K562 (cell line): Measurements from ENCODE around the gene PBXIP1. TPM values are rescaled to one million over a fixed set of nuclear protein-coding genes. Genes with fewer than 3 reads are reported as not detected.

Experiments
- ATAC-seq: fragments of 200-7000 bp; cut with Tn5 transposase; 3 replicates; pipeline ENCODE4 v1.9.1; 2020; ENCODE audit warnings: moderate library complexity
- BruUV-seq: library from RNA; stranded (reverse); fragments of 400-500 nt; replicated peaks from 2 replicates; lab custom pipeline; 2021; lab: Mats Ljungman, UMichigan
- CTCF ChIA-PET: fragments of 300-600 bp; formaldehyde crosslinking; extraction: SDS; loops from one replicate; lab custom pipeline; 2021; ENCODE audit warnings: low intra/inter-chr PET ratio; lab: Yijun Ruan, JAX
- POLR2A ChIA-PET: fragments of 300-600, 350-650 bp; sonication (Branson Sonifier 250); formaldehyde crosslinking; extraction: SDS; loops from one replicate; lab custom pipeline; 2021; ENCODE audit warnings: antibody characterized with exemption, inconsistent platforms; lab: Yijun Ruan, JAX
- DNase-seq, 4 experiments: peaks; one replicate each; pipeline versions ENCODE4 v3.0.0 to v3.0.0-alpha.2; 2011 to 2018; ENCODE audit warnings: low spot score in 3 of 4, mixed read lengths in 3 of 4; ENCODE audit errors: extremely low read depth in 1 of 4
- FAIRE-seq: peaks from 2 replicates; lab custom pipeline; 2011; peaks lifted over from hg19 to GRCh38; lab: Jason Lieb, UNC
- H2AFZ ChIP-seq: 2 replicates; pipeline ENCODE4 v1.6.0; 2011; ENCODE audit warnings: low read depth, low read length, control low read depth, inconsistent platforms
- H3K27ac ChIP-seq: fragments of 200-600 bp; 3 replicates; pipeline ENCODE4 v1.8.0; 2011; ENCODE audit warnings: low read depth, mild to moderate bottlenecking, control low read depth, inconsistent platforms, low read length, moderate library complexity, mixed read lengths; ENCODE audit errors: extremely low read depth
- H3K27me3 ChIP-seq, 2 experiments: fragments of 300-600 bp in 1 of 2; 2 replicates in 1 of 2; 3 replicates in 1 of 2; pipeline versions ENCODE4 v1.6.0 to v1.8.0; 2011; ENCODE audit warnings: inconsistent platforms in 2 of 2, low read length in 2 of 2, mild to moderate bottlenecking in 1 of 2, mixed read lengths in 1 of 2, moderate library complexity in 1 of 2; ENCODE audit not compliant: control insufficient read depth in 2 of 2, insufficient read depth in 2 of 2
- H3K36me3 ChIP-seq: fragments of 300-600 bp; 3 replicates; pipeline ENCODE4 v1.8.0; 2011; ENCODE audit warnings: mild to moderate bottlenecking, low read length, inconsistent platforms; ENCODE audit not compliant: control insufficient read depth, insufficient read depth
- H3K4me1 ChIP-seq, 2 experiments: fragments of 200-600 bp in 1 of 2; replicated peaks in 1 of 2; 2 replicates in 1 of 2; 3 replicates in 1 of 2; pipeline versions ENCODE4 v1.5.1 to v1.8.0; 2011; ENCODE audit warnings: inconsistent platforms in 2 of 2, low read length in 2 of 2, mild to moderate bottlenecking in 1 of 2, mixed read lengths in 1 of 2, moderate library complexity in 1 of 2; ENCODE audit not compliant: control insufficient read depth in 2 of 2, insufficient read depth in 2 of 2
- H3K4me2 ChIP-seq: 2 replicates; pipeline ENCODE4 v1.6.1; 2011; ENCODE audit warnings: low read length, control low read depth, inconsistent platforms, mixed read lengths; ENCODE audit not compliant: insufficient read depth
- H3K4me3 ChIP-seq: fragments of 200-600 bp; sonication (generic), shearing (Covaris generic); 2 replicates; pipeline ENCODE4 v1.5.1; 2016; ENCODE audit warnings: control low read depth, inconsistent platforms
- H3K79me2 ChIP-seq: fragments of 200-600 bp; 3 replicates; pipeline ENCODE4 v1.8.0; 2011; ENCODE audit warnings: low read length, inconsistent platforms; ENCODE audit not compliant: control insufficient read depth, insufficient read depth
- H3K9ac ChIP-seq, 2 experiments: 2 replicates each; pipeline versions ENCODE4 v1.6.0 to v1.6.1; 2011; ENCODE audit warnings: low read depth in 2 of 2, low read length in 2 of 2, control low read depth in 1 of 2, inconsistent platforms in 1 of 2, mild to moderate bottlenecking in 1 of 2, mixed read lengths in 1 of 2; ENCODE audit not compliant: insufficient read depth in 1 of 2
- H3K9me1 ChIP-seq: one replicate; pipeline ENCODE4 v1.6.0; 2011; ENCODE audit warnings: inconsistent platforms, mild to moderate bottlenecking, low read length, moderate library complexity; ENCODE audit not compliant: control insufficient read depth, insufficient read depth
- H3K9me3 ChIP-seq: replicated peaks from 2 replicates; pipeline ENCODE4 v1.5.1; 2011; ENCODE audit warnings: low read depth, low read length, inconsistent platforms; ENCODE audit not compliant: control insufficient read depth, insufficient read depth
- H4K20me1 ChIP-seq: replicated peaks from 2 replicates; pipeline ENCODE4 v1.6.1; 2011; ENCODE audit warnings: low read length, inconsistent platforms, mixed read lengths; ENCODE audit not compliant: control insufficient read depth, insufficient read depth
- ARID1B ChIP-seq: fragments of 450-650 bp; IDR thresholded peaks from 2 replicates; pipeline ENCODE4 v1.6.1; 2016; ENCODE audit warnings: antibody characterized with exemption, mild to moderate bottlenecking, inconsistent platforms
- EGR1 ChIP-seq: fragments of 450-650 bp; conservative IDR thresholded peaks from 2 replicates; pipeline ENCODE4 v1.6.1; 2017; ENCODE audit warnings: mild to moderate bottlenecking
- FOXM1 ChIP-seq, 2 experiments: fragments of 450-650 bp in 1 of 2; sonication (generic) in 1 of 2; formaldehyde crosslinking in 1 of 2; IDR thresholded peaks; 2 replicates each; pipeline versions ENCODE4 v1.6.1 to v1.9.0; 2017 to 2022; ENCODE audit warnings: low read depth in 2 of 2, mild to moderate bottlenecking in 2 of 2, missing genetic modification reagents in 1 of 2, moderate library complexity in 1 of 2
- FOXP1 ChIP-seq: sonication (generic); formaldehyde crosslinking; IDR thresholded peaks from 2 replicates; pipeline ENCODE4 v1.8.0; 2022; ENCODE audit warnings: mild to moderate bottlenecking, missing genetic modification reagents
- HNRNPLL ChIP-seq: fragments of 200-400 bp; formaldehyde crosslinking; IDR thresholded peaks from 2 replicates; pipeline ENCODE4 v1.6.1; 2017; ENCODE audit warnings: low read length, low read depth, mild to moderate bottlenecking; ENCODE audit not compliant: poor library complexity, severe bottlenecking
- KDM5B ChIP-seq: fragments of 200-600 bp; sonication (generic); IDR thresholded peaks from 2 replicates; pipeline ENCODE4 v1.6.1; 2012; ENCODE audit warnings: low read depth, mild to moderate bottlenecking, moderate library complexity, low read length, control low read depth, inconsistent platforms; ENCODE audit not compliant: insufficient replicate concordance
- MAX ChIP-seq: sonication (generic); formaldehyde crosslinking; IDR thresholded peaks from 2 replicates; pipeline ENCODE4 v1.9.0; 2022; ENCODE audit warnings: mild to moderate bottlenecking, missing genetic modification reagents
- PHB2 ChIP-seq: fragments of 450-650 bp; IDR thresholded peaks from 2 replicates; pipeline ENCODE4 v1.6.1; 2017; ENCODE audit warnings: low read depth
- POLR2B ChIP-seq: fragments of 450-650 bp; IDR thresholded peaks from 2 replicates; pipeline ENCODE4 v1.6.1; 2018; ENCODE audit warnings: low read depth; ENCODE audit not compliant: partially characterized antibody
- RAD51 ChIP-seq: fragments of 450-650 bp; IDR thresholded peaks from 2 replicates; pipeline ENCODE4 v1.7.1; 2016; ENCODE audit warnings: low read depth, mild to moderate bottlenecking, borderline replicate concordance
- SIX5 ChIP-seq, 2 experiments: IDR thresholded peaks; 2 replicates each; pipeline ENCODE4 v1.6.1; 2011; ENCODE audit warnings: low read length in 2 of 2, borderline replicate concordance in 1 of 2, low read depth in 1 of 2, mild to moderate bottlenecking in 1 of 2, moderate library complexity in 1 of 2; ENCODE audit not compliant: insufficient read depth in 1 of 2
- SNRNP70 ChIP-seq: fragments of 200-400 bp; formaldehyde crosslinking; optimal IDR thresholded peaks from 2 replicates; pipeline ENCODE3; 2017; ENCODE audit warnings: low read depth, low read length
- STAT5B ChIP-seq: fragments of 250-450 bp; sonication (Bioruptor Pico); IDR thresholded peaks from 2 replicates; pipeline ENCODE4 v1.8.0; 2021; ENCODE audit warnings: mild to moderate bottlenecking, inconsistent platforms
- SUPT5H ChIP-seq: fragments of 450-650 bp; IDR thresholded peaks from 2 replicates; pipeline ENCODE4 v1.6.1; 2016
- ZFX ChIP-seq: sonication (generic); formaldehyde crosslinking; IDR thresholded peaks from 2 replicates; pipeline ENCODE4 v1.8.0; 2022; ENCODE audit warnings: mild to moderate bottlenecking, missing genetic modification reagents, moderate library complexity
- ZNF140 ChIP-seq: fragments of 250-450 bp; sonication (Bioruptor Pico); IDR thresholded peaks from 2 replicates; pipeline ENCODE4 v1.8.0; 2021; ENCODE audit warnings: moderate library complexity, mild to moderate bottlenecking, inconsistent platforms
- ZNF311 ChIP-seq: fragments of 250-450 bp; sonication (Bioruptor Pico); IDR thresholded peaks from 2 replicates; pipeline ENCODE4 v1.4.0; 2020; ENCODE audit warnings: mild to moderate bottlenecking, moderate library complexity
- ZNF583 ChIP-seq: fragments of 250-450 bp; sonication (Bioruptor Pico); IDR thresholded peaks from 2 replicates; pipeline ENCODE4 v1.4.0; 2020
- ZNF696 ChIP-seq: fragments of 250-450 bp; sonication (Bioruptor Pico); conservative IDR thresholded peaks from 2 replicates; pipeline ENCODE4 v1.4.0; 2020; ENCODE audit warnings: mild to moderate bottlenecking, moderate library complexity
- WGBS: fragments of 100-300 bp; shearing (Covaris generic); methylation state at CpG from one replicate; pipeline ENCODE4 v1.1.6; 2016; ENCODE audit warnings: low coverage, mixed read lengths; ENCODE audit not compliant: insufficient coverage; ENCODE audit errors: missing lambda C conversion rate; 5-methylcytosine and 5-hydroxymethylcytosine counted together
- in situ Hi-C: fragments of 300-500 bp; cut with MboI; formaldehyde crosslinking; loops from 4 replicates; pipeline ENCODE4 v1.15.0; 2018; ENCODE audit warnings: inconsistent platforms, mixed read lengths
- intact Hi-C: fragments of 100-400 bp; cut with micrococcal nuclease; formaldehyde crosslinking; loops from 2 replicates; pipeline ENCODE4 v1.14.2; 2022
- polyA plus RNA-seq, 8 experiments: library from polyadenylated mRNA; depleted of rRNA in 4 of 8; stranded (reverse) in 5 of 8; unstranded in 3 of 8; fragments of >200 nt; fragmentation: Nextera tagmentation in 2 of 8; fragmentation: Illumina TruSeq in 1 of 8; extraction: Ambion mirVana in 2 of 8; extraction: Trizol in 1 of 8; gene quantifications; 2 replicates each; pipeline versions ENCODE4 v1.2.1 to v1.2.3, GENCODE V29; 2011 to 2014; ENCODE audit warnings: inconsistent platforms in 1 of 8, missing spikeins in 1 of 8
- total RNA-seq, 7 experiments: library from RNA; depleted of rRNA in 6 of 7; stranded (reverse); fragments of >200 nt in 6 of 7; fragmentation: Illumina TruSeq in 2 of 7; extraction: Trizol in 2 of 7; gene quantifications; 2 replicates each; pipeline versions ENCODE4 v1.2.1 to v1.2.3, GENCODE V29; 2011 to 2021; ENCODE audit warnings: low replicate concordance in 1 of 7
- TF ChIP-seq, protein P1 (sequence below): fragments of 250-450 bp; sonication (Bioruptor Pico); IDR thresholded peaks from 2 replicates; pipeline ENCODE4 v1.5.0; 2020; ENCODE audit warnings: mild to moderate bottlenecking
- TF ChIP-seq, protein P2 (sequence below), 2 experiments: IDR thresholded peaks; 2 replicates each; pipeline ENCODE4 v1.6.1; 2011; ENCODE audit warnings: borderline replicate concordance in 1 of 2, control low read depth in 1 of 2, low read depth in 1 of 2, low read length in 1 of 2, mild to moderate bottlenecking in 1 of 2, mixed read lengths in 1 of 2, moderate library complexity in 1 of 2; ENCODE audit not compliant: insufficient read depth in 1 of 2, insufficient read length in 1 of 2, poor library complexity in 1 of 2, severe bottlenecking in 1 of 2; ENCODE audit errors: extremely low read depth in 1 of 2

Gene PBXIP1
- total and polyA plus RNA-seq, 9 of the 15 experiments (the other 6 are each of a cell fraction or from before 2014, with no cell fraction given): 0.13 to 8.3 (median 5.8) TPM

DNA sequence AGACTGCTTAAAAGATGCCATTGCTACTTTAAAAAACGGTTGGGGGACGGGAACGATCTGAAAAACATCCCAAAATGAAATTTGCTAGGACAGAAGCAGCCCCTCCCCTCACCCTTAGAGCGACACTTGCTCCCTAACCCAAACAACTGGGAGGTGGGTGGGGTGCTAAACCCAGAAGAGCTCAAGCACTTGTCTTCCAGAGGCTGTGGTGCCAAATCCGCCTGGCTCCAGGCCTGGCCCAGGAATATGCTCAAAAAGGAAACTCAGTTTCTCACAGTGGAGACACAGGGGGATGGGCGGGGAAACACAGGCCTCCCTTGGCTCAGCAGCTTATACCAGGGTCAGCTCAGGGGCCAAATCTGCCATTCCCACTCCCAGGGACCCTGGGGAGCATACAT lies 644 bp upstream of the PBXIP1 start:
- H3K4me1 ChIP-seq: peaks cover 31 to 46% of the 10 kb centered on the region in 2 experiments
- peaks cover 22% of the 10 kb centered on the region; the same call in 2 of the 3 replicates for H3K36me3 ChIP-seq
- ATAC-seq (no peak; the same call in 2 of the 3 replicates), FAIRE-seq (no peak), DNase-seq (no peak)
- H2AFZ ChIP-seq: peak overlapping the region; percentile 91
- H3K9me1 ChIP-seq: no peaks in the 10 kb centered on the region
- CTCF ChIA-PET: interaction anchor here (1.0 to 2.4 kb wide), 3 partner anchors 39 to 61 kb away, joined by 3 to 11 read pairs (median 4); no protein-coding TSS in a partner anchor
- H3K27ac ChIP-seq: peak overlapping the region; percentile 63; the same call in 2 of the 3 replicates
- WGBS: 20% methylated on average over 6 of the region's 6 CpGs
- no peaks in the 10 kb centered on the region for H4K20me1 ChIP-seq
- POLR2A ChIA-PET: interaction anchor here (0.6 to 4.8 kb wide), 11 partner anchors 10 to 64 kb away, joined by 3 to 20 read pairs (median 4); partner anchors contain the start of genes CKS1B, FLAD1, LENEP and SHC1
- H3K79me2 ChIP-seq: peaks cover 24% of the 10 kb centered on the region
- H3K4me3 ChIP-seq: peak overlapping the region; percentile 50
- in situ Hi-C loops: loop anchor here (5.0 kb wide), 1 partner anchor 106 kb away; the partner anchor contains the start of gene EFNA4
- H3K9ac ChIP-seq: peak overlapping the region; percentile 62 to 85; a peak in 3 of 4 replicates
- no peaks in the 10 kb centered on the region for H3K27me3 ChIP-seq
- no TSS peak for BruUV-seq
- H3K4me2 ChIP-seq: peak overlapping the region; percentile 90
- intact Hi-C loops: no loop called here
- no peaks in the 10 kb centered on the region for H3K9me3 ChIP-seq
- TF ChIP-seq FOXP1 (CRISPR knock-in tag) (0 out of 2 replicates have a peak, but pooled peaks have one; percentile 49), ARID1B (no peak), EGR1 (no peak), PHB2 (no peak), MAX (CRISPR knock-in tag) (0 out of 2 replicates have a peak, but pooled peaks have one; percentile 27), ZNF583 (CRISPR knock-in tag) (no peak), ZFX (CRISPR knock-in tag) (no peak), RAD51 (no peak), KDM5B (peak; percentile 37), ZNF311 (CRISPR knock-in tag) (no peak), ZNF140 (no peak), ZNF696 (CRISPR knock-in tag) (no peak), STAT5B (CRISPR knock-in tag) (no peak), SNRNP70 (no peak), POLR2B (peak; percentile 1), SIX5 (IDR thresholded peaks at IDR 0.05; ENCODE audit: borderline replicate concordance in 1 of 2, insufficient read depth in 1 of 2, low read depth in 1 of 2, low read length in 2 of 2) (no peak), FOXM1 (IDR thresholded peaks at IDR 0.05; ENCODE audit: low read depth) (no peak), FOXM1 (CRISPR knock-in tag; IDR thresholded peaks at IDR 0.05; ENCODE audit: low read depth) (no peak), SUPT5H (no peak), HNRNPLL (no peak)
- TF ChIP-seq, protein P1, sequence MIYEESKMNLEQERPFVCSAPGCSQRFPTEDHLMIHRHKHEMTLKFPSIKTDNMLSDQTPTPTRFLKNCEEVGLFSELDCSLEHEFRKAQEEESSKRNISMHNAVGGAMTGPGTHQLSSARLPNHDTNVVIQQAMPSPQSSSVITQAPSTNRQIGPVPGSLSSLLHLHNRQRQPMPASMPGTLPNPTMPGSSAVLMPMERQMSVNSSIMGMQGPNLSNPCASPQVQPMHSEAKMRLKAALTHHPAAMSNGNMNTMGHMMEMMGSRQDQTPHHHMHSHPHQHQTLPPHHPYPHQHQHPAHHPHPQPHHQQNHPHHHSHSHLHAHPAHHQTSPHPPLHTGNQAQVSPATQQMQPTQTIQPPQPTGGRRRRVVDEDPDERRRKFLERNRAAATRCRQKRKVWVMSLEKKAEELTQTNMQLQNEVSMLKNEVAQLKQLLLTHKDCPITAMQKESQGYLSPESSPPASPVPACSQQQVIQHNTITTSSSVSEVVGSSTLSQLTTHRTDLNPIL (CRISPR knock-in tag): no peak
- TF ChIP-seq, protein P2, sequence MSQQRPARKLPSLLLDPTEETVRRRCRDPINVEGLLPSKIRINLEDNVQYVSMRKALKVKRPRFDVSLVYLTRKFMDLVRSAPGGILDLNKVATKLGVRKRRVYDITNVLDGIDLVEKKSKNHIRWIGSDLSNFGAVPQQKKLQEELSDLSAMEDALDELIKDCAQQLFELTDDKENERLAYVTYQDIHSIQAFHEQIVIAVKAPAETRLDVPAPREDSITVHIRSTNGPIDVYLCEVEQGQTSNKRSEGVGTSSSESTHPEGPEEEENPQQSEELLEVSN (IDR thresholded peaks at IDR 0.05; ENCODE audit: borderline replicate concordance in 1 of 2, extremely low read depth in 1 of 2, insufficient read depth in 1 of 2, insufficient read length in 1 of 2, low read depth in 1 of 2, low read length in 1 of 2, poor library complexity in 1 of 2, severe bottlenecking in 1 of 2): no peak
